Left kidney (tissue), 8 donors: ENCODE measurements around the gene TOMM5. TPM values are rescaled to one million over a fixed set of nuclear protein-coding genes. Genes with fewer than 3 reads are reported as not detected.

ENCODE experiments used
- DNase-seq: peaks from one replicate; pipeline ENCODE4 v3.0.0-alpha.2; 2013
- long read RNA-seq, 8 donors: transcript quantifications; one replicate each; lab custom pipeline, GENCODE V29; 2026
- polyA plus RNA-seq: library from polyadenylated mRNA; unstranded; fragments of 120-200 nt; gene quantifications from one replicate; pipeline ENCODE4 v1.2.1, GENCODE V29; 2013; ENCODE audit not compliant: insufficient read length

TOMM5 gene
- polyA plus RNA-seq, result 118 TPM
- long read RNA-seq, donor 1, transcript TOMM5-201 (2 exons, 751 nt), result major isoform, 160 of 161 reads
- long read RNA-seq, donor 1, partial matches to known transcripts, result 0 of 161 reads
- long read RNA-seq, donor 1, other reads (novel, unspliced or antisense), result 0 of 161 reads
- long read RNA-seq, donor 2, transcript TOMM5-201 (2 exons, 751 nt), result major isoform, 147 of 148 reads
- long read RNA-seq, donor 2, partial matches to known transcripts, result 0 of 148 reads
- long read RNA-seq, donor 2, other reads (novel, unspliced or antisense), result 0 of 148 reads
- long read RNA-seq, donor 3, transcript TOMM5-201 (2 exons, 751 nt), result major isoform, 103 of 108 reads
- long read RNA-seq, donor 3, partial matches to known transcripts, result 0 of 108 reads
- long read RNA-seq, donor 3, other reads (novel, unspliced or antisense), result 0 of 108 reads
- long read RNA-seq, donor 4, transcript TOMM5-201 (2 exons, 751 nt), result major isoform, 25 of 25 reads
- long read RNA-seq, donor 4, partial matches to known transcripts, result 0 of 25 reads
- long read RNA-seq, donor 4, other reads (novel, unspliced or antisense), result 0 of 25 reads
- long read RNA-seq, donor 5, transcript TOMM5-201 (2 exons, 751 nt), result major isoform, 231 of 237 reads
- long read RNA-seq, donor 5, partial matches to known transcripts, result 0 of 237 reads
- long read RNA-seq, donor 5, other reads (novel, unspliced or antisense), result 0 of 237 reads
- long read RNA-seq, donor 6, transcript TOMM5-201 (2 exons, 751 nt), result major isoform, 171 of 175 reads
- long read RNA-seq, donor 6, partial matches to known transcripts, result 0 of 175 reads
- long read RNA-seq, donor 6, other reads (novel, unspliced or antisense), result 0 of 175 reads
- long read RNA-seq, donor 7, transcript TOMM5-201 (2 exons, 751 nt), result major isoform, 229 of 234 reads
- long read RNA-seq, donor 7, partial matches to known transcripts, result 0 of 234 reads
- long read RNA-seq, donor 7, other reads (novel, unspliced or antisense), result 0 of 234 reads
- long read RNA-seq, donor 8, transcript TOMM5-201 (2 exons, 751 nt), result major isoform, 39 of 41 reads
- long read RNA-seq, donor 8, partial matches to known transcripts, result 0 of 41 reads
- long read RNA-seq, donor 8, other reads (novel, unspliced or antisense), result 0 of 41 reads

DNA sequence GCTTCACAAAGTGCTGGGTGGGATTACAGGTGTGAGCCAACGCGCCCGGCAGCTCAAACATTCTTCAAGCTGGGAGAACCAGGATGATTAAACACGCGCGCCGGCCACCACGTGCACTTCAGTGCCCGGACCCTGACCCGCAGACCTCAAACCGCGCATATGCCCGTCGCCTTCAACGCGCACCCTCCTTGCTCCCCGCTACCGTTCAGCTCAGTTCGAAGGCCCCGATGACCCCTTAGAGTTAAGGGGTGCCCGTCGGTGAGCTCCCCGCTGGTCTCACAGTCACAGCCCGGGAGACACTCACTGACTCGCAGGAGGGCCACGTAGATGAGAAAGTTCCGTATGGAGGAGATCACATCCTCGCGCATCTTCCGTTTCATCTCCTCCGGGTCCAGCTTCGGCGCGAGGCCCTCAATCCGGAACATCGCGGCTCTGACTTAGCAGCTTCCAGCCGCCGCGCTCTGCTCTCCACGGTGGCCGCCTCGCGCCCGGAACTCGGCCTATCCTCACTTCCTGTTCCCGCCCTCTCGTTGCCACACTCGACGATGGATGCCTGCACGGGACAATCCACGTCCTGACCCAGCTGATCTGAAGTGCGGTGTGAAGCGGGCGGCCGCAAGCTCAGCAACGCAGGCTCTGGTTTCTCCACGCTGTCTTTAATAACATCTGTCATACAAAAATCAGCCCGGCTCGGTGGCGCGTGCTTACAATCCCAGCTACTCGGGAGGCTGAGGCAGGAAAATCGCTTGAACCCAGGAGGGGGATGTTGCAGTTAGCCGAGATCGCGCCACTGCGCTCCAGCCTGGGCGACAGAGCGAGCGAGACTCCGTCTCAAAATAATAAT lies at the start of gene TOMM5:
TSS of gene TOMM5 (minus strand) at position 490 of the 844 bp plus-strand sequence. CDS start at position 425, 65 bp downstream.
- peak; percentile 90 for DNase-seq

DNA sequence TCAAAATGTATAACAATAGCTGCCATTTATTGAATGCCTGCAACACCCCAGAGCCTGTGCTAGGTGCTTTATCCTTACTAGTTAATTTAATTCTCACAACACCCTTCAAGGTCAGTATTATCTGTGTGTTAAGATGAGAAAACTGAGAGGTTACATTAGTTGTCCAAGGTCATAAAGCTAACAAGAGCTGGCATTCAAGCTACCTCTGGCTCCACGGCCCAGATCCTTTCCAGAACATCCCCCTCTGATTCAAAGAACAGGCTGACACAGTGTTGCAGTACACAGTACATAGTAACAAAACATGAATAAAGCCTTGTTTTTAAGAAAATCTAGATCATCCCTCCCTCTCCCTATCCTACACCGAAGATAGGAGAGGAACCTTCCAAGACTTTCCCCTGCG lies 48.9 kb upstream of the TOMM5 start:
- DNase-seq, result no peak

DNA sequence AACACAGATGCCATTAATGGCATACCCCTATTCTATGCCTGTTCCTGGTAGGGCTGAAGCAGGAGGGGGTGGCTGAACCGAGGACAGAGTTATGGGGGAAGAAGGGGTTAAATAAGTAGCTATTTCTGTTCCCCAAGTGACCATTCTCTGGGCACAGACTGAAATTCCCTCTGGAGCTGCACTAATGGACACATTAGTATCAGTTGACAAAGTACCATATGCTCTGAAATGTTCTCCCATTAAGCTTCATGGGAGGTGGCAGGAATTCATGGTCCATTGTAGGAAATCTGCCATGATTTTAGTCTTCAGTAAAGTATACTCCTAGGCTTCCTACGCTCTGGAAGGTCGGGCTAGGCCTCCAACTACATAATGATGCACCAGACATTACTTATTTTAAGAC lies 47.8 kb upstream of the TOMM5 start:
- no peak for DNase-seq

DNA sequence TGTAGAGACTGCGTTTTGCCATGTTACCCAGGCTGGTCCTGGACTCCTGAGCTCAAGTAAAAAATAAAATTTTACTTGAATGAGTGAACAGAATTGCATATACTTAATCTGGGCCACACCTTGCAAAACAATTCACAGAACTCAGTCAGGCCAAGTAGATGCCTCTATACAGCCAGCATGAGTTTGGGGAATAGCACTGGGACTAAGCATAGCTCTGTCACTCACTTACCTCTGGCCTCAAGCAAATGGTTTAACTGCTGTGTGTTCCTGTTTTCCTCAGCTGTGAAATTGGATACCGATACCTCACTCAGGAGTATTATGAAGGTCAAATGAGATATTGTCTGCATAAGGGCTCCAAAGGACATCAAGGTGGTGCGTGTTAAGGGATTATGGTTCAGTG lies 47.4 kb upstream of the TOMM5 start:
- no peak for DNase-seq

DNA sequence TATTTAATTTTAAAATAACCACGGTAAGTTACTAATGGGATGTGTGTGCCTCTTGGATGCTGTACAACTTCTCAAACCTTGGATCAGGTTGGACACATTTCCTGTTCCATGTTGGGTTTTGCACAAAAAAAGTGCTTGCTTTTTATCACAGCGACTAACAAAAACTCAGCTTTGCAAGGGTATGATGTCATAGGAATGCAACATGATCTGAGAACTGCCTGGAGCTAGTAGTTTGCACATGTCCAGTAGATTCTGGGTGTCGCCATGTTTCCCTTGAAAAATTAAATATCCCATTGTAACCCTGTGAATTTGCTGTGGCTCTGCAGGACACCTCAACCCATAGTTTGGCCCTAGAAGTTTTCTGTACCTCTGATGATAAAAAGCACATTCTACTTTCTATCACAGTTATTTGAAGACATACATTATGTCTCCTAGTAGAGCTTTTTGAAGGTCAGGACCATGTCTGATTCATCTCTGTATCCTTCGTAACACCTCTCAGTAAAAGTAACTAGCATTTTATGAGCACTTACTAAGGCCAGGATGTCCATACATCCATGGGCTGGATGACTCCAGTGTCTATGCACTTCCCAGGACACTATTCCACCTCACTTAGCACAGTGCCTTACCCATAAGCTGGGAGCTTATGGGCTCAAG lies 46.8 kb upstream of the TOMM5 start:
- no peak for DNase-seq

DNA sequence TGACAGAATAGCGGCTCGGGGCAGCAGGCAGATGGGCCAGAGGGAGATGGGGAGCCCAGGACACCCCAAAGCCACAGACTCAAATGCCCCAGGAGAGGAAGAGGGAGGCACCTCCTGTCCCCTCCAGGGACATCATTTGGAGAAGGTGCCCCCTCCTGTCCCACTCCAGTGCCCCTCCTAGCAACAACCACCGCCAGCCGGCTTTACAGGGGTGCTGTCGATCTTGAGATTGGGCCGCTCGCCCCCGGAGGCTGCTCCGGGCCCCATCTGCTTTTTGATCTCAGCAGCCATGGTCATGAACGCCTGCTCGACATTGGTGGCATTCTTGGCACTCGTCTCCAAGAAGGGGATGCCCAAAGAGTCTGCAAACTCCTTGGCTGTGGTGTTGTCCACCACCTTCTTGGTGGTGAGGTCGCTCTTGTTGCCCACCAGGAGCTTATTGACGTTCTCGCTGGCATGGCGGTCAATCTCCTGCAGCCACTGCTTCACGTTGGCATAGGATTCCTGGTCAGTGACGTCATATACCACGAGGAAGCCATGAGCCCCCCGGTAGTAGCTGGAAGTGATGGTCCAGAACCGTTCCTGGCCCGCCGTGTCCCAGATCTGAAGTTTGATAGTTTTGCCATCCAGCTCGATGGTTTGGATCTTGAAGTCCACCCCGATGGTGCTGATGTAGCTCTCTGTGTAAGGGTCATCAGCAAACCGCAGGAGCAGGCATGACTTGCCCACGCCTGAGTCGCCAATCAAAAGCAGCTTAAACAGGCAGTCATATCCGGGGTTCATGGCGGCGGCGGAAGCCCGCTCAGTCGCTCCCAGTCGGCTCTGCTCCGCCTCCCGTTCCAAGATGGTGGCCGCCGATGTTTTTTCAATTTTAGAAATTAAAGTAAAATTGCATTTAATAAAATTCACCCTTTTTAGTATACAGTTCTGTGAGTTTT lies 44.4 kb upstream of the TOMM5 start:
- no peak for DNase-seq

DNA sequence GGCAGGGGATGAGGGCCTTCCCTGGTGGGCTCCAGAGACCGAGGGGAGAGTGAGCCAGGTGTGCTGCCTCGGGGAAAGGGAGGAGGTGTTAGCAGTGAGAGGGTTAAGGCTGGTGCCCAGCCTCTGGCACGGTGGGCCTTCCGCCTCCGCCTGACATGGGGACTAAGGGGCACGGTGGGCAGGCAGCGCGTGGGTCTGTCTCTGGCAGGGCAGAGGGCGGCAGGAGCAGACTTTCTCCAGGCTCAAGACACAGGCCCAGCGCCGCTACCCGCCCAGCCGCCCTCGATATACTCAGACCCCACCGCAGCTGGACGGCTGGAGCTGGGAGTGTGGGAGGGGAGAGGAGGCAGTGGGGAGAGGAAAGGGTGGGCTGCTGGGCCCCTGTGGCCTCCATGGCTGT lies 43.4 kb upstream of the TOMM5 start:
- no peak for DNase-seq

DNA sequence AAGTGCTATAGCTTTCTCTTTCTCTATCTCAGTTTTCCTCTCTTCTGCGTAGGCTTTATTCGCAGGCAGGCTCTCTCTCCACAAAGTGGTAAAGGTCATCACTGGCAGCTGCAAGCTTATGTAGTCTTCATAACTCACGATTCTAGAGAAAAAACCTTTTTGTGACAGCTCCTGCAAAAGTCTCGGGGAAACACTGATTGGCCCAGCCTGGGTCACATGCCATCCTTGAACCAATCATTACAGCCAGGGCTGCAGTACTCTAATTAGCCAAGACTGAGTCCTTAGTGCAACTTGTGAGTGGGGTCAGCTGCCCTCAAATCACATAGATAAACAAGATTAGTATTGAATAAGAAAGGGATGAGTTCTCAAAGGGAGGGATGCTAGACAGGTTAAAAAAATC lies 40.1 kb upstream of the TOMM5 start:
- no peak for DNase-seq

DNA sequence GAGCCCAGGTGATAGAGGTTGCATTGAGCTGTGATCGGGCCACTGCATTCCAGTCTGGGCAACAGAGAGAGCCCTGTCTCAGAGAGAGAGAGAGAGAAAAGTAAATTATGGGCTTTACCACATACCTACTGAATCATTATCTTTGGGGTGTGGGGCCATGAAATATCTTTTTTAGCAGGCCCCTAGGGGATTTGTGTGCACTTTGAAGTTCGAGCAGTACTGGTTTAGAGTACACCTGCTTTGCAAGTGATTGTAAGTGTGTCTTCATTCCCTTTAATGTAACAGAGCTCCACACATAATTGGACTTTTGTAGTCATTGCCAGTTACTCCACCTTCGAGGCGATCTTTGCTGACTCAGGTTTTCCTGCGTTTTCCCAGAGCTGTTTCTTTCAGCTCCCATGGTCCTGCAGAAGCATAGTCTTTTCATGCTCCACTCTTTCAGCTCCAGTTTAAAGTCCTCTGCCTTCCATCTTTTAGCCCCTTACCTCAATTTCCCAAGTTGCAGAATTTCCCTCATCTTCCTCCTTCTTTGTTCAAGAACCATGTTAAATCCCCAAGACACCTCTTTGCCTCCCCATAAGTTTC lies 34.4 kb upstream of the TOMM5 start:
- no peak for DNase-seq

DNA sequence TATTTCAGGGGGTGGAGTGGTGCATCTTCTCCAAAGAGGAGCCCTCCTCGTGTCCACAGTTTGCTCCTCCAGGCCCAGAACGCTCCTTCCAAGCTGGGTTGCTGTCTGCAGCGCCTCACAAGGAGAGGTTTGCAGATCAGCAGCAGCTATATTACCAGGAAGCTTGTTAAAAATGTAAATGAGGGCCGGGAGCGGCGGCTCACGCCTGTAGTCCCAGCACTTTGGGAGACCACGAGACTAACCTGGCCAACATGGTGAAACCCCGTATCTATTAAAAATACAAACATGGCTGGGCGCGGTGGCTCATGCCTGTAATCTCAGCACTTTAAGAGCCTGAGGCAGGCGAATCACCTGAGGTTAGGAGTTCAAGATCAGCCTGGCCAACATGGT lies 33.4 kb upstream of the TOMM5 start:
- DNase-seq, result no peak

DNA sequence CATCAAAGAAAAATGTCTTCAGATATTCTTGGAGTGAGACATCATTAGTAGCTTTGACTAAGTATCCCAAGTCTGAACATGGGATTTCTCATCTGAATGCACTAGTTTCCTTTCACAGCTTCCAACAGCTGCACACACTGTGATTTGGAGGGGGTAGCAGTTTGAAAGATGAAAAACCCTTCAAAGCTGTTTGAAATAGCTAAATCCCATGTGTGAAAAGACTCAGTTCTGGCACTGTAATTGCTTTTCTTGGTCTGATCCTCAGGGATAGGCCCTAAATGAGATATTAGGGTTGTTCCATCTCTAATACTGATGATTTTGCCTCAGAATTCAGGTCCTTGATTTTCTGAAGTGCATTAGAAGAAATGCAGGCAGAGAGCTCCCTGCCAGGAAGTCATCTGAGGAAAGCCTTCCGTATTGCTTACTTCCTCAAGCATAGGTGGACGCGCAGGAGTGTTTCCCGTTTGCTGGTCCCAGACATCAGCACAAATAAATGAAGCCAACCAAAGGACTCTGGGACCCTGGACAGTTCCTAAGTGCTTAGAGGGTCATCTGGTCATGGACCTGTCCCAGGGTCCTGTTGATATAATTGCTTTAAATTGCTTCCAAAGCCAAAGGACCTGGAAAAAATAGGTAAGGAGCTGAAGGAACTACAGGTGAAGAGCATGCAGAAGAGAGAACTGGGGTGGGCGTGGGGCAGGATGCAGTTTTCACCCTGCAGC lies 32.8 kb upstream of the TOMM5 start:
- no peak for DNase-seq

DNA sequence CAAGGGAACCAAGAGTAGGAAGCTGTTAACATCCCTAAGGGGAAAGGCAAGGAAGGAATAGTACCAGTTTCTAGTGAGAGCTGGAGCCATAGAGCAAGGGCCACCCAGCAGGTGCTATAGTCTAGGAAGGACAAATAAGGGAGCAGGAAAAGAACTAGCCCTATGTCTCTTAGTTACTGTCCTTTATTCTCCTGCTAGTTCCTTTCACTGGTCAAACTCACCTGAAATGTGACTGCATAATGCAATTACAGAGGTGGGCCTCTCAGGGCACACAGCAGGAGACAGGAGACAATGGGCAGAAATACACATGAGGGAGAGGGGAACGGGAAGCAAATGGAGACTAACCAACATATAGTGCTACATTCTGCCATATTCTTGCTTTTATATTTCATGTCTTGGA lies 31.7 kb upstream of the TOMM5 start:
- no peak for DNase-seq

DNA sequence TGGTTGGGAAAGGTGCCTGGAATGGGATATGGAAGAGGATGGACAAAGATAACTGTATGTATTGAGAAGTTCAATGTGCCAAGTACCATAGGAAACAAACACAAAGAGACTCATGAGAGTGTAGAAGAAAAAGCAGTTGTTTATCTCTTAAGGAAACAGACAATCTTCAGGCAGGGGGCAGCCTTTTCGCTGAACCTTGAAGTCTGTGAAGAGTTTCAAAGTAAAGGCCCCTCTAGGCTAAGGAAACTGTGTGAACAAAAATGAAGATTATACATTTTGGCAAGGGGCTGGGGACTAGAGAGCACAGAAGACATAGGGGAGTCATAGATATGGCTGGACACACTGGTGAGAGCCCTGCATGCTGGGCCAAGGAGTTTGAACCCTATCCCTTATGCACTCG lies 30.9 kb upstream of the TOMM5 start:
- DNase-seq, result no peak

DNA sequence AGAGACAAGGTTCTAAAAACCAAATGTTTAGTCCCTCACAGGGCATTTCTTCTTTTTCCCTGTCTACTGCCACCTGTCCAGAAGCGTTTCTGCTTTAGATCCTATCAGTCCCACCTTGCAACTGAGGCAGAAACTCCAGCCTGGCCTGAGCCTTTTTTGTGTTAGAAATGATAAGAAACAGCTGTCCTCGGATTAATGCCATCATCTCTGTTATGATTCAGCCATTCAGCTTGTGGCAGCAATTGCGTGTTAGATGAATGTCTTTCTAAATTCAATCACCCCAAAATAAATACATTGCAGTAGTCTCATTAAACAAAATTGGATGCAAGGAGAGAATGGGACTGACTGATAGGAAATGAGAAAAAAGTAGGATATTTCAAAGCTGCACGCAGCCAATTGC lies 30.1 kb upstream of the TOMM5 start:
- DNase-seq, result no peak

DNA sequence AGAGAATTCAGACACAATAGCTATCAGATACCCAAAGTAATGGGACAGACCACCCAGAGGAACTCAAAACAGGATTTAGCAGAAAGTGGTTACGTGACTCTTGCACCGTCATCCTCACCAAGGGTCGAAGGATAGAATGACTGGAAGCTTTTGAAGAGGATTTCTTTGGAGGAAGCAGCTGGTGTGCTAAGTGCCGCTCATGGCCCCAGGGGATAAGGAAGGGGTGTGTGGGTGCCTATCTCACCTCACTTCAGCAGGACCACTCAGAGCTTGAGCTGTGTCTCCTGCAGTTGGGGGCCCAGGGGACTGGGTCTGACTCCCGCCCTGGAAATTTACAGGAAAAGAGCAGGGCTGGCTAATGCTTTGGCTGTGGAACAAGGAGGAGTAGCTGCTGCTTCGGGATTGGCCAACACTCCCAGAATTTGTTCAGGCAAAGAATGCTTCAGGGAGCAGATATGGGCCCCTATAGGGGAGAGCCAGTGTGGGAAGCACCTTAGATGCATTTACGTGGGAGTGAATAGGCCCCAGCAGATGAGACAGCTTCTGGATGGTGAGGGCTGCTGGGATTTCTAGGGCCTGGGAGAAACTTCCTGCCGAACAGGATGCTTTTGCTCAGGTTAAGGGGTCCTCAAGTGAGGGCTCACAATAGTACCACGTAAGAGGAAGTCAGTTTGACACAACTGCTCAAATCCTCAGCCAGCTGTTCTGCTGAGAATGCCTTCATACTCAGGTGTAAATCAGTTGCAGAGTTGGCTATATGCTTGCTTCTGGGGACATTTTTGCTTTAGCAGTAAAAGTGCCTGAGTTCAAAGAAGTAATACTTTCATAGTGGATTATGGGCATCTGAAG lies 29.1 kb upstream of the TOMM5 start:
- DNase-seq, result no peak

DNA sequence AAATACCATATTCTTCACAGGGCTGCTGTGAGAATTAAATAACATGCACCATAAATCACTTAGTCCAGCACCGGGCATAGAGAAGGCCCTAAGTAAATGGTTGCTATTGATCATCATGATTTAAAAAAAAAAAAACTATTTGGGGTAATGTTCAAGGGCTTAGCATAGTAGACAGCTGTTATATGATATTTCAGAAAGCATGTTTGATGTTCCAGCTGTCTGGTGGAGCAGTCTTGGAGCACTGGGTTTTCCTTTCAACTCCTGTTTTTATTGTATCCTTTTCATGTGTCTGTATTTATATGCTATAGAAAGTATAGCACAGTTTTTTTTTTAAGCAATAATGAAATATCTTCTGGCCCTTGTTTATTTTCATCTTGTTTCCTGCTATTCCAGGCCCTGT lies 28.0 kb upstream of the TOMM5 start:
- no peak for DNase-seq

DNA sequence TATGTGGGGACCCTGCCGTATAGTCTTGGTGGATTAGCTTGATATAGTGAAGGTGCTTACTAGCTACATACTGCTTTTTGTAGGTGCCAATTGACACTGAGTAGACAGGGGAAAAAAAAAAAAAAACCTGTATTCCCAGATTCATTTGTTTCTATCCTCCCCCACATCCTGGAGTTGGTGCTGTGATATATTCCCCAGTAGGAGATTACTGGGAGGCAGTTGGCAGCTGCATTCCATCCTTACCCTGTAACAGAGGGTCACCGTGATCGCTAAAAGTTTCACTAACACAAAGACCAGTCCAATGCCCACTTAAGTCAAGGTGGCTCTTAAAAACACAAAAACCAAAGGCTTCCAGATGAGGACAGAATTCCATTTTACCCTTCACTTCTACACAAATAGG lies 27.4 kb upstream of the TOMM5 start:
- DNase-seq, result no peak

DNA sequence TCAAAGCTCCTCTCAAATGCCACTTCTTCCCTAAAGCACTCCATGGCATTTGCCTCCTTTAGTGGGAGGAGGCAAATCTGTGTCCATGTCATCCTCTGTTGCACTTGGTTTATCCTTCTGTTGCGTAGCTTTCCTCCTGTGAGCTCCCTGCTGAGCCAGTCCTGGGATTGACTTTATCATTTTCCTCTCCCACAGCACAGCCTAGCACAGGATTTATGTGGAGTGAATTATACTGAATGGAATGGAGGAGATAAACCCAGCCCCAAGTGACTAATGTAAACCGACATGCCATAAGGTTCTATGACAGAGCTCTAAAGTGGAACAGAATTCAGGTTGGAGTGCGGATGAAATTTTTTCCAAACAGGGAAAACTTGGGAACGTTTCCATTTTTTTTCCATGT lies 26.4 kb upstream of the TOMM5 start:
- DNase-seq, result no peak
